ENCODE data around the gene CRHR1.

DNA sequence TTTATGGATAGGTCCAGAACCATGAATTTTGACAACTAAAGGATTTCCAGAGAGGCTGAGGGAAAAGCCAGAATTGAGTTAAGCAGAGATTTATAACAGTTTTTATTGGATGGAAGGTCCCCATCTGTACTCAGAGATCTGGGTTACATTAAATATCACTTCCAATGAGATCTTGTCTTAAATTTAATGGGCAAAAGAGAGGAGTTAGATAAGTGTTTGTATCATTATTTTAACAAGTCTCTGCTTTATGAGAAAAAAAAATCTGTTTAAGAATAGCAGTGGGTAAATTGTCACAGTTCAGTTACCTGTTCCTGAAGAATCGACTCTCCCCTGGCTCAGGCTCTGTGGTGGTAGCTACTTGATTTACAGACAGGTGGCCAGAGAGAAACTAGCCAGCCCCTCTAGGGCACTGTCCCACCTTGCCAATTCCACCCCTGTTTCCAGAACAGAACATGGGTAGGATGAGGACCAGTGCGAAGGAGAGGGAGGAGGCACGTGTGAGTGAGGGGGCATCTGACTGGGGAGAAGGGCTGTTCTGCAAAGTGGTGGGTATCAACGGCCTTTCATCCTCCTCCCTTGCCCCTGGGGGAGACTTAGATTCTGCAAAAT is 22.1 kb upstream of the CRHR1 start:
- TF ChIP-seq, protein P1, sequence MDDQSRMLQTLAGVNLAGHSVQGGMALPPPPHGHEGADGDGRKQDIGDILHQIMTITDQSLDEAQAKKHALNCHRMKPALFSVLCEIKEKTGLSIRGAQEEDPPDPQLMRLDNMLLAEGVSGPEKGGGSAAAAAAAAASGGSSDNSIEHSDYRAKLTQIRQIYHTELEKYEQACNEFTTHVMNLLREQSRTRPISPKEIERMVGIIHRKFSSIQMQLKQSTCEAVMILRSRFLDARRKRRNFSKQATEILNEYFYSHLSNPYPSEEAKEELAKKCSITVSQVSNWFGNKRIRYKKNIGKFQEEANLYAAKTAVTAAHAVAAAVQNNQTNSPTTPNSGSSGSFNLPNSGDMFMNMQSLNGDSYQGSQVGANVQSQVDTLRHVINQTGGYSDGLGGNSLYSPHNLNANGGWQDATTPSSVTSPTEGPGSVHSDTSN (IDR thresholded peaks at IDR 0.05; ENCODE audit: insufficient replicate concordance, low read depth, low read length): no peak
- TF ChIP-seq, protein P2, sequence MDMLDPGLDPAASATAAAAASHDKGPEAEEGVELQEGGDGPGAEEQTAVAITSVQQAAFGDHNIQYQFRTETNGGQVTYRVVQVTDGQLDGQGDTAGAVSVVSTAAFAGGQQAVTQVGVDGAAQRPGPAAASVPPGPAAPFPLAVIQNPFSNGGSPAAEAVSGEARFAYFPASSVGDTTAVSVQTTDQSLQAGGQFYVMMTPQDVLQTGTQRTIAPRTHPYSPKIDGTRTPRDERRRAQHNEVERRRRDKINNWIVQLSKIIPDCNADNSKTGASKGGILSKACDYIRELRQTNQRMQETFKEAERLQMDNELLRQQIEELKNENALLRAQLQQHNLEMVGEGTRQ (IDR thresholded peaks at IDR 0.05; ENCODE audit: borderline replicate concordance, low read depth, low read length): no peak
- TF ChIP-seq HDAC6 (IDR thresholded peaks at IDR 0.05; ENCODE audit: unreplicated experiment) (no peak), HDAC2 (IDR thresholded peaks at IDR 0.05) (no peak), POLR2AphosphoS5 (IDR thresholded peaks at IDR 0.05; ENCODE audit: low read length) (no peak), POLR2A (IDR thresholded peaks at IDR 0.05; ENCODE audit: low read depth, low read length) (no peak), POLR2AphosphoS2 (IDR thresholded peaks at IDR 0.05; ENCODE audit: low read depth, low read length) (no peak), HCFC1 (IDR thresholded peaks at IDR 0.05; ENCODE audit: low read length) (no peak)
- TF ChIP-seq, protein P3, sequence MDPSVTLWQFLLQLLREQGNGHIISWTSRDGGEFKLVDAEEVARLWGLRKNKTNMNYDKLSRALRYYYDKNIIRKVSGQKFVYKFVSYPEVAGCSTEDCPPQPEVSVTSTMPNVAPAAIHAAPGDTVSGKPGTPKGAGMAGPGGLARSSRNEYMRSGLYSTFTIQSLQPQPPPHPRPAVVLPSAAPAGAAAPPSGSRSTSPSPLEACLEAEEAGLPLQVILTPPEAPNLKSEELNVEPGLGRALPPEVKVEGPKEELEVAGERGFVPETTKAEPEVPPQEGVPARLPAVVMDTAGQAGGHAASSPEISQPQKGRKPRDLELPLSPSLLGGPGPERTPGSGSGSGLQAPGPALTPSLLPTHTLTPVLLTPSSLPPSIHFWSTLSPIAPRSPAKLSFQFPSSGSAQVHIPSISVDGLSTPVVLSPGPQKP (IDR thresholded peaks at IDR 0.05; ENCODE audit: low read depth, low read length): no peak
- TF ChIP-seq, protein P4, sequence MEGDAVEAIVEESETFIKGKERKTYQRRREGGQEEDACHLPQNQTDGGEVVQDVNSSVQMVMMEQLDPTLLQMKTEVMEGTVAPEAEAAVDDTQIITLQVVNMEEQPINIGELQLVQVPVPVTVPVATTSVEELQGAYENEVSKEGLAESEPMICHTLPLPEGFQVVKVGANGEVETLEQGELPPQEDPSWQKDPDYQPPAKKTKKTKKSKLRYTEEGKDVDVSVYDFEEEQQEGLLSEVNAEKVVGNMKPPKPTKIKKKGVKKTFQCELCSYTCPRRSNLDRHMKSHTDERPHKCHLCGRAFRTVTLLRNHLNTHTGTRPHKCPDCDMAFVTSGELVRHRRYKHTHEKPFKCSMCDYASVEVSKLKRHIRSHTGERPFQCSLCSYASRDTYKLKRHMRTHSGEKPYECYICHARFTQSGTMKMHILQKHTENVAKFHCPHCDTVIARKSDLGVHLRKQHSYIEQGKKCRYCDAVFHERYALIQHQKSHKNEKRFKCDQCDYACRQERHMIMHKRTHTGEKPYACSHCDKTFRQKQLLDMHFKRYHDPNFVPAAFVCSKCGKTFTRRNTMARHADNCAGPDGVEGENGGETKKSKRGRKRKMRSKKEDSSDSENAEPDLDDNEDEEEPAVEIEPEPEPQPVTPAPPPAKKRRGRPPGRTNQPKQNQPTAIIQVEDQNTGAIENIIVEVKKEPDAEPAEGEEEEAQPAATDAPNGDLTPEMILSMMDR (IDR thresholded peaks at IDR 0.05 in 2 of 3, conservative IDR thresholded peaks at IDR 0.05 in 1 of 3; ENCODE audit: control insufficient read depth in 2 of 3, extremely low read depth in 1 of 3, insufficient read depth in 1 of 3, low read depth in 3 of 3, low read length in 3 of 3): no peak

Data from GM12878 (cell line).